Ovary (tissue), 9 donors: ENCODE data around the gene KNL1. TPM values are rescaled to one million over a fixed set of nuclear protein-coding genes. Genes with fewer than 3 reads are reported as not detected.
A peak's percentile ranks its signal among the peaks of the same experiment; 100 is the strongest.

Experiments
- DNase-seq, 5 donors: peaks; one replicate each; pipeline ENCODE4 v3.0.0-alpha.2; 2019 to 2020
- H3K27ac ChIP-seq, 2 donors: fragments of 200-600 bp; one replicate each; pipeline versions ENCODE4 v1.5.1 to v1.8.0; 2019 to 2022
- H3K27me3 ChIP-seq: fragments of 200-600 bp; one replicate; pipeline ENCODE4 v1.8.0; 2022
- H3K36me3 ChIP-seq: fragments of 200-600 bp; sonication (generic); one replicate; pipeline ENCODE4 v1.5.1; 2019
- H3K4me1 ChIP-seq: one replicate; pipeline ENCODE4 v1.8.1; 2013; ENCODE audit warnings: mild to moderate bottlenecking, moderate library complexity; ENCODE audit not compliant: insufficient read depth
- H3K4me3 ChIP-seq: fragments of 200-600 bp; sonication (generic); one replicate; pipeline ENCODE4 v1.5.1; 2017
- H3K9me3 ChIP-seq, 2 donors: fragments of 200-600 bp in 1 of 2; sonication (generic) in 1 of 2; one replicate each; pipeline versions ENCODE4 v1.5.1 to v1.8.1; 2013 to 2019; ENCODE audit warnings: mild to moderate bottlenecking in 1 of 2, moderate library complexity in 1 of 2
- CTCF ChIP-seq, 3 donors: fragments of 450-650 bp in 2 of 3; fragments of 200-600 bp in 1 of 3; IDR thresholded peaks; one replicate each; pipeline versions ENCODE4 v1.5.1 to v1.8.0; 2016 to 2022; ENCODE audit warnings: antibody characterized with exemption in 3 of 3, mild to moderate bottlenecking in 1 of 3
- EP300 ChIP-seq: sonication (generic); formaldehyde crosslinking; IDR thresholded peaks from one replicate; pipeline ENCODE4 v1.6.1; 2017; ENCODE audit warnings: antibody characterized with exemption
- POLR2A ChIP-seq: fragments of 450-650 bp; IDR thresholded peaks from one replicate; pipeline ENCODE4 v1.6.1; 2017; ENCODE audit warnings: antibody characterized with exemption, mild to moderate bottlenecking, moderate library complexity
- WGBS, 3 donors: extraction: QIAGEN DNeasy Blood & Tissue Kit in 1 of 3; methylation state at CpG; one replicate each; pipeline versions ENCODE4 v1.1.5 to v1.1.7; 2013 to 2017; 5-methylcytosine and 5-hydroxymethylcytosine counted together
- intact Hi-C, 4 donors: fragments of 100-400 bp; cut with DNase I; formaldehyde crosslinking; loops; one replicate each; pipeline versions ENCODE4 v1.11.0 to v1.15.1; 2022 to 2023
- polyA plus RNA-seq, 2 donors: library from polyadenylated mRNA; stranded (reverse); fragments of 200-250 nt in 1 of 2; fragments of 350-450 nt in 1 of 2; fragmentation: Illumina TruSeq in 1 of 2; extraction: RNeasy Lipid Tissue Mini Kit (QIAGEN cat#74804) in 1 of 2; gene quantifications; one replicate each; pipeline ENCODE4 v1.2.3, GENCODE V29; 2013 to 2014
- total RNA-seq, 7 donors: library from RNA; depleted of rRNA in 2 of 7; stranded (reverse); fragments of >200 nt in 2 of 7; fragmentation: NEBNext Ultra II Directional in 3 of 7; extraction: Animal tissue kit (Norgen Biotek cat#: 25700) in 3 of 7; gene quantifications; one replicate each; pipeline versions ENCODE4 v1.1.0 to v1.2.4, GENCODE V29; 2016 to 2023
- donor health status: DM: no; HTN: no; CAD: no; lungs with moderate emphysema.
- donor health status: DM: no; HTN: no; CAD: no.
- donor health status: Bipolar disorder and iron deficiency.
- donor health status: DM: yes; HTN: yes; CAD: no.
- donor health status: DM: no; HTN: no; CAD: no.
- donor health status: DM: yes; HTN: yes; CAD: no.

KNL1 gene
- total and polyA plus RNA-seq, 9 donors = 0.13 to 1.4 (median 0.48) TPM

GRCh38 chr15:40691737-40692136 is 97.7 kb downstream of the KNL1 start:
- Histone ChIP-seq H3K27me3 (no peaks in the 10 kb centered on the region), H3K4me1 (peaks cover 8% of the 10 kb centered on the region), H3K36me3 (no peaks in the 10 kb centered on the region), H3K4me3 (no peak overlapping the region), H3K27ac (no peak overlapping the region), H3K9me3 (no peaks in the 10 kb centered on the region)
- TF ChIP-seq EP300 (no peak), POLR2A (no peak), CTCF (IDR thresholded peaks at IDR 0.05) (no peak)
- intact Hi-C loops = loop anchor here in 1 of 4 donors (10.0 kb wide), 1 partner anchor 203 kb away; the partner anchor contains the start of gene VPS18
- WGBS, 3 donors = 86 to 92% (median 90%) methylated on average over 4 of the region's 4 CpGs
- DNase-seq = no peak

- peak overlapping the region; percentile 90 for H3K4me3 ChIP-seq
- no peak for TF ChIP-seq EP300
- TF ChIP-seq CTCF (IDR thresholded peaks at IDR 0.05) = no peak
- TF ChIP-seq POLR2A = no peak
- no peaks in the 10 kb centered on the region for H3K9me3 ChIP-seq
- peak in 1 of 5 donors; percentile 30 for DNase-seq
- H3K27ac ChIP-seq = peak overlapping the region; percentile 94 to 99
- H3K36me3 ChIP-seq = no peaks in the 10 kb centered on the region
- H3K27me3 ChIP-seq = no peaks in the 10 kb centered on the region
- H3K4me1 ChIP-seq = peaks cover 8% of the 10 kb centered on the region
- intact Hi-C loops = loop anchor here in 1 of 4 donors (10.0 kb wide), 1 partner anchor 201 kb away; the partner anchor contains the start of gene VPS18
- WGBS, 3 donors = 21 to 30% (median 25%) methylated on average over 31 of the region's 31 CpGs
Measured at GRCh38 chr15:40693904-40694687, 100.0 kb downstream of the KNL1 start.

- Histone ChIP-seq H3K4me1 (peaks cover 8% of the 10 kb centered on the region), H3K36me3 (no peaks in the 10 kb centered on the region), H3K9me3 (no peaks in the 10 kb centered on the region), H3K27ac (peak within 1 kb of the TSS; percentile 94 to 99), H3K4me3 (peak within 1 kb of the TSS; percentile 90), H3K27me3 (no peaks in the 10 kb centered on the region)
- intact Hi-C loops = loop anchor here in 1 of 4 donors (10.0 kb wide), 1 partner anchor 200 kb away; the partner anchor contains the start of gene VPS18
- 0% methylated on average over 69 to 81 of the region's 81 CpGs for WGBS, 3 donors
- DNase-seq = peak; percentile 91 to 95 (median 92)
- peak; percentile 74 for TF ChIP-seq POLR2A
- no peak for TF ChIP-seq EP300
Measured at GRCh38 chr15:40694688-40695468, 100.8 kb downstream of the KNL1 start, which contains the start of gene RAD51. Gene RAD51, plus strand, starts transcription at chr15:40695174. Its CDS starts 3,585 bp downstream, at chr15:40698759.

- TF ChIP-seq CTCF (IDR thresholded peaks at IDR 0.05) (no peak), POLR2A (no peak), EP300 (no peak)
- intact Hi-C loops = loop anchor here in 1 of 4 donors (10.0 kb wide), 1 partner anchor 199 kb away; the partner anchor contains the start of gene VPS18
Measured at GRCh38 chr15:40695469-40695890, 101.4 kb downstream of the KNL1 start.

More at GRCh38 chr15:40695469-40695890, 101.4 kb downstream of the KNL1 start:
- Histone ChIP-seq H3K4me3 (peak overlapping the region; percentile 90), H3K9me3 (no peaks in the 10 kb centered on the region), H3K36me3 (no peaks in the 10 kb centered on the region), H3K4me1 (peaks cover 8% of the 10 kb centered on the region), H3K27ac (peak overlapping the region in 1 of 2 donors; percentile 44), H3K27me3 (no peaks in the 10 kb centered on the region)
- DNase-seq = no peak
- WGBS, 3 donors = 0 to 1% (median 1%) methylated on average over 24 of the region's 24 CpGs
